GM23338 (cell line): ENCODE results near the gene NTN3. TPM values are rescaled to one million over a fixed set of nuclear protein-coding genes. Genes with fewer than 3 reads are reported as not detected.

Experiments
- ATAC-seq: fragments of 200-7000 bp; cut with Tn5 transposase; 3 replicates; pipeline ENCODE4 v1.9.1; 2020
- DNase-seq: peaks from one replicate; pipeline ENCODE4 v3.0.0-alpha.2; 2015; ENCODE audit warnings: low spot score
- H2AFZ ChIP-seq: fragments of 200-600 bp; sonication (generic); 2 replicates; pipeline ENCODE4 v1.8.0; 2016; ENCODE audit warnings: antibody characterized with exemption, mild to moderate bottlenecking, moderate library complexity
- H3F3A ChIP-seq: fragments of 200-600 bp; sonication (generic); replicated peaks from 2 replicates; pipeline ENCODE4 v1.8.0; 2017; ENCODE audit warnings: antibody characterized with exemption, mixed run types, low read depth
- H3K27ac ChIP-seq: fragments of 200-600 bp; sonication (generic); 2 replicates; pipeline ENCODE4 v1.6.1; 2016; ENCODE audit warnings: low read depth
- H3K27me3 ChIP-seq: fragments of 200-600 bp; sonication (generic); 2 replicates; pipeline ENCODE4 v1.8.0; 2016; ENCODE audit warnings: mild to moderate bottlenecking, mixed run types, moderate library complexity; ENCODE audit not compliant: insufficient read depth
- H3K36me3 ChIP-seq: fragments of 200-600 bp; sonication (generic); 2 replicates; pipeline ENCODE4 v1.8.0; 2016; ENCODE audit warnings: mild to moderate bottlenecking; ENCODE audit not compliant: insufficient read depth
- H3K4me1 ChIP-seq: fragments of 200-600 bp; sonication (generic); 2 replicates; pipeline ENCODE4 v1.8.0; 2016; ENCODE audit warnings: mild to moderate bottlenecking, moderate library complexity; ENCODE audit not compliant: insufficient read depth
- H3K4me2 ChIP-seq: fragments of 200-600 bp; sonication (generic); 2 replicates; pipeline ENCODE4 v1.7.1; 2017; ENCODE audit warnings: mixed run types
- H3K4me3 ChIP-seq: fragments of 200-600 bp; sonication (generic); 2 replicates; pipeline ENCODE4 v1.6.1; 2016; ENCODE audit warnings: mixed run types
- H3K79me2 ChIP-seq: fragments of 200-600 bp; sonication (generic); replicated peaks from 2 replicates; pipeline ENCODE4 v1.8.0; 2017; ENCODE audit warnings: mild to moderate bottlenecking; ENCODE audit not compliant: insufficient read depth
- H3K9me2 ChIP-seq: fragments of 200-600 bp; sonication (generic); 2 replicates; pipeline ENCODE4 v1.8.0; 2017; ENCODE audit not compliant: insufficient read depth
- H4K20me1 ChIP-seq: fragments of 200-600 bp; sonication (generic); replicated peaks from 2 replicates; pipeline ENCODE4 v1.8.0; 2017; ENCODE audit warnings: mild to moderate bottlenecking; ENCODE audit not compliant: insufficient read depth
- H3K27ac Mint-ChIP-seq: 2 replicates; pipeline ENCODE4 v1.8.0; 2020; ENCODE audit warnings: inconsistent platforms, mild to moderate bottlenecking, moderate library complexity, mixed read lengths
- H3K27me3 Mint-ChIP-seq: 3 replicates; pipeline ENCODE4 v1.8.0; 2022; ENCODE audit warnings: low read depth, mild to moderate bottlenecking, moderate library complexity, mixed read lengths, inconsistent platforms; ENCODE audit not compliant: insufficient read depth, poor library complexity
- H3K36me3 Mint-ChIP-seq: 3 replicates; pipeline ENCODE4 v1.8.0; 2021; ENCODE audit warnings: low read depth, mild to moderate bottlenecking, inconsistent platforms, moderate library complexity, mixed read lengths
- H3K4me1 Mint-ChIP-seq: 3 replicates; pipeline ENCODE4 v1.8.0; 2020; ENCODE audit warnings: mild to moderate bottlenecking, inconsistent platforms, mixed read lengths
- H3K4me3 Mint-ChIP-seq: 3 replicates; pipeline ENCODE4 v1.8.0; 2021; ENCODE audit warnings: moderate library complexity, mild to moderate bottlenecking, inconsistent platforms, mixed read lengths
- H3K9me3 Mint-ChIP-seq: 3 replicates; pipeline ENCODE4 v1.8.0; 2020; ENCODE audit warnings: moderate library complexity, mild to moderate bottlenecking, inconsistent platforms, mixed read lengths
- CREB1 ChIP-seq: fragments of 250-450 bp; sonication (Bioruptor Pico); IDR thresholded peaks from 2 replicates; pipeline ENCODE4 v1.5.0; 2020; ENCODE audit warnings: low read depth, mild to moderate bottlenecking, moderate library complexity
- EZH2 ChIP-seq: fragments of 200-600 bp; sonication (generic); IDR thresholded peaks from one replicate; pipeline ENCODE4 v1.8.0; 2017; ENCODE audit warnings: antibody characterized with exemption, mild to moderate bottlenecking, low read depth; ENCODE audit not compliant: unreplicated experiment
- EZH2phosphoT487 ChIP-seq: fragments of 200-600 bp; sonication (generic); IDR thresholded peaks from one replicate; pipeline ENCODE4 v1.8.1; 2018; ENCODE audit warnings: antibody characterized with exemption; ENCODE audit not compliant: unreplicated experiment
- JUNB ChIP-seq: IDR thresholded peaks from one replicate; pipeline ENCODE4 v1.6.1; 2016; ENCODE audit warnings: antibody characterized with exemption; ENCODE audit not compliant: unreplicated experiment
- NANOG ChIP-seq: IDR thresholded peaks from 2 replicates; pipeline ENCODE4 v1.6.1; 2016; ENCODE audit warnings: antibody characterized with exemption, borderline replicate concordance
- POLR2AphosphoS5 ChIP-seq: IDR thresholded peaks from 2 replicates; pipeline ENCODE4 v1.6.1; 2016; ENCODE audit warnings: antibody characterized with exemption, low read depth
- REST ChIP-seq: IDR thresholded peaks from one replicate; pipeline ENCODE4 v1.6.1; 2018; ENCODE audit warnings: antibody characterized with exemption; ENCODE audit not compliant: unreplicated experiment
- STAT1 ChIP-seq: IDR thresholded peaks from one replicate; pipeline ENCODE4 v1.6.1; 2016; ENCODE audit warnings: antibody characterized with exemption; ENCODE audit not compliant: unreplicated experiment
- ZNF114 ChIP-seq: fragments of 250-450 bp; sonication (Bioruptor Pico); IDR thresholded peaks from 2 replicates; pipeline ENCODE4 v1.5.0; 2020; ENCODE audit warnings: mild to moderate bottlenecking, moderate library complexity
- ZNF331 ChIP-seq: fragments of 250-450 bp; sonication (Bioruptor Pico); IDR thresholded peaks from 2 replicates; pipeline ENCODE4 v1.5.0; 2020; ENCODE audit warnings: low read depth, mild to moderate bottlenecking, moderate library complexity
- ZNF462 ChIP-seq: fragments of 250-450 bp; sonication (Bioruptor Pico); IDR thresholded peaks from 2 replicates; pipeline ENCODE4 v1.5.0; 2020; ENCODE audit warnings: mild to moderate bottlenecking, moderate library complexity
- polyA plus RNA-seq: library from polyadenylated mRNA; unstranded; fragments of >200 nt; fragmentation: Nextera tagmentation; extraction: Ambion mirVana; gene quantifications from 2 replicates; pipeline ENCODE4 v1.2.1, GENCODE V29; 2016
- total RNA-seq: library from RNA; depleted of rRNA; stranded (reverse); fragments of >200 nt; shearing (Covaris generic); gene quantifications from 2 replicates; pipeline ENCODE4 v1.2.3, GENCODE V29; 2014
- TF ChIP-seq, protein P1 (sequence below), 2 experiments: fragments of 200-600 bp in 1 of 2; sonication (generic) in 1 of 2; conservative IDR thresholded peaks; 2 replicates each; pipeline versions ENCODE4 v1.5.1 to v1.6.1; 2016 to 2017; ENCODE audit warnings: antibody characterized with exemption in 2 of 2, low read depth in 2 of 2, mild to moderate bottlenecking in 2 of 2, moderate library complexity in 1 of 2
- TF ChIP-seq, protein P2 (sequence below): IDR thresholded peaks from 2 replicates; pipeline ENCODE4 v1.6.1; 2016; ENCODE audit warnings: antibody characterized with exemption

Gene NTN3
- total and polyA plus RNA-seq, 2 experiments from 2014 or later, result 0.10 to 1.7 TPM

DNA sequence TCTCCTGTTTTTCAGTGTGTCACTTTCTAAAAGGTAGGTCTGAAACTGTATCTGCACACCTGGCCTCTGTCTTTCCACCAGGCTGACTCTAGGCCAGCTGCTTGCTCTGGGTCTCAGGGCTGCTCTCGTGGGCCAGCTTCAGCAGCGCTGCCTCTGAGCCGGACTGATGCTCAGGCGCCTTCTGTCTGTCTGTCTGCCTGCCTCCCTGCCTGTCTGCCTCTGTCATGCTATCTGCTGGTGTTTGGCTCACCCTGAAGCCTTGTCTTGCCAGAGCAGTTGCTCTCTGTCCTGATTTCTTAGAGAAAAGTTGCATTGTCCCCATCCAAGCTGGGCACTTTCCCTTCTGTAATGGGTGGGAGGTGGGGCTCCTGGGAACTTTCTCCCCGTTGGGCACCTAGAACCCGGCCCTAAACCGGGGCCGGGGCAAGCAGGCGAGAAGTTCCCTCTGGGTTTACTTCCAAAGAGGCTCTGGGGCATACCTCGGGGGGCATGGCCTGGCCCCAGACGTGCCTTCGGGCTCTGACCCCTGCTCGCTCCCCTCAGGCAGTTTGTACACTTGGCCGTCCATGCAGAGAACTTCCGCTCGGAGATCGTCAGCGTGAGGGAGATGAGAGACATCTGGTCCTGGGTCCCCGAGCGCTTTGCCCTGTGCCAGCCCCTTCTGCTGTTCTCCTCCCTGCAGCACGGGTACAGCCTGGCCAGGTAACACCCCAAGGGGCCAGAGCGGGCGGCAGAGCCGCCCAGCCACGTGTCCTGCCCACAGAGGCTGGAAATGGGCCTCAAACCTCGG lies 26.8 kb downstream of the NTN3 start:
- Histone ChIP-seq H3K27ac (no peak overlapping the region), H3K4me3 (no peak overlapping the region), H3K27me3 (no peaks in the 10 kb centered on the region), H2AFZ (no peak overlapping the region), H3F3A (no peaks in the 10 kb centered on the region), H4K20me1 (no peaks in the 10 kb centered on the region; the same call in 1 of the 2 replicates), H3K36me3 (no peaks in the 10 kb centered on the region), H3K9me2 (no peaks in the 10 kb centered on the region), H3K4me2 (no peak overlapping the region), H3K4me1 (peaks cover 7% of the 10 kb centered on the region; the same call in 1 of the 2 replicates), H3K79me2 (no peaks in the 10 kb centered on the region)
- Mint-ChIP-seq H3K36me3 (peaks cover 8% of the 10 kb centered on the region; the same call in 2 of the 3 replicates), H3K27me3 (no peaks in the 10 kb centered on the region), H3K4me1 (peaks cover 5% of the 10 kb centered on the region), H3K27ac (no peak overlapping the region), H3K4me3 (no peak overlapping the region), H3K9me3 (no peaks in the 10 kb centered on the region)
- DNase-seq, result no peak
- no peak for ATAC-seq
- no peak for TF ChIP-seq STAT1
- no peak for TF ChIP-seq REST
- TF ChIP-seq EZH2phosphoT487, result no peak
- no peak for TF ChIP-seq ZNF331 (CRISPR knock-in tag)
- no peak for TF ChIP-seq JUNB
- no peak for TF ChIP-seq NANOG
- no peak for TF ChIP-seq EZH2
- TF ChIP-seq, protein P1, sequence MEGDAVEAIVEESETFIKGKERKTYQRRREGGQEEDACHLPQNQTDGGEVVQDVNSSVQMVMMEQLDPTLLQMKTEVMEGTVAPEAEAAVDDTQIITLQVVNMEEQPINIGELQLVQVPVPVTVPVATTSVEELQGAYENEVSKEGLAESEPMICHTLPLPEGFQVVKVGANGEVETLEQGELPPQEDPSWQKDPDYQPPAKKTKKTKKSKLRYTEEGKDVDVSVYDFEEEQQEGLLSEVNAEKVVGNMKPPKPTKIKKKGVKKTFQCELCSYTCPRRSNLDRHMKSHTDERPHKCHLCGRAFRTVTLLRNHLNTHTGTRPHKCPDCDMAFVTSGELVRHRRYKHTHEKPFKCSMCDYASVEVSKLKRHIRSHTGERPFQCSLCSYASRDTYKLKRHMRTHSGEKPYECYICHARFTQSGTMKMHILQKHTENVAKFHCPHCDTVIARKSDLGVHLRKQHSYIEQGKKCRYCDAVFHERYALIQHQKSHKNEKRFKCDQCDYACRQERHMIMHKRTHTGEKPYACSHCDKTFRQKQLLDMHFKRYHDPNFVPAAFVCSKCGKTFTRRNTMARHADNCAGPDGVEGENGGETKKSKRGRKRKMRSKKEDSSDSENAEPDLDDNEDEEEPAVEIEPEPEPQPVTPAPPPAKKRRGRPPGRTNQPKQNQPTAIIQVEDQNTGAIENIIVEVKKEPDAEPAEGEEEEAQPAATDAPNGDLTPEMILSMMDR (conservative IDR thresholded peaks at IDR 0.05; ENCODE audit: low read depth in 2 of 2), result no peak
- TF ChIP-seq, protein P2, sequence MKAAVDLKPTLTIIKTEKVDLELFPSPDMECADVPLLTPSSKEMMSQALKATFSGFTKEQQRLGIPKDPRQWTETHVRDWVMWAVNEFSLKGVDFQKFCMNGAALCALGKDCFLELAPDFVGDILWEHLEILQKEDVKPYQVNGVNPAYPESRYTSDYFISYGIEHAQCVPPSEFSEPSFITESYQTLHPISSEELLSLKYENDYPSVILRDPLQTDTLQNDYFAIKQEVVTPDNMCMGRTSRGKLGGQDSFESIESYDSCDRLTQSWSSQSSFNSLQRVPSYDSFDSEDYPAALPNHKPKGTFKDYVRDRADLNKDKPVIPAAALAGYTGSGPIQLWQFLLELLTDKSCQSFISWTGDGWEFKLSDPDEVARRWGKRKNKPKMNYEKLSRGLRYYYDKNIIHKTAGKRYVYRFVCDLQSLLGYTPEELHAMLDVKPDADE, result no peak
- no peak for TF ChIP-seq ZNF114 (CRISPR knock-in tag)
- TF ChIP-seq CREB1 (CRISPR knock-in tag), result no peak
- TF ChIP-seq ZNF462 (CRISPR knock-in tag), result no peak
- no peak for TF ChIP-seq POLR2AphosphoS5
